ENCODE results near the gene PAH.
A peak's percentile ranks its signal among the peaks of the same experiment; 100 is the strongest.

The PAH gene

DNA sequence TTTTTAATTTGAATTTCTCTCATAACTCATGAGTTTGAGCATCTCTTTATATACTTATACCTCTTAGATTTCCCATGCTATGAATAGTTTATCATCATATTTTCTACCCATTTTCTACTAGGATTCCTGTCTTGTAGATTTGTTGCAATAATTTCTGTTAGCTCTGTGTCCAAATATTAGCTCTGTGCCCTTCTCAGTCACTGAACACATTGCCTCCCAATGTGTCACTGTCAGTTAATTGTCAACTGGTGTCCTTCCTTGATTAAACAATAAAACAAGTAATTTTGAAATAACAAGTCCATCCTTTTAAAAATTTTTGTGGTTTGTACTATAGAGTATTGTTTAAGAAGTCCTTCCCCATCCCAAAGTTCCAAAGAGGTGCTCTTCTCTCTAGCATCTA, 4.2 kb upstream of the PAH start:
- Histone ChIP-seq H3K36me3 (ENCODE audit: control insufficient read depth, insufficient read depth, low read length) (no peaks in the 10 kb centered on the region), H3K4me3 (ENCODE audit: low read depth, low read length) (no peak overlapping the region)

DNA sequence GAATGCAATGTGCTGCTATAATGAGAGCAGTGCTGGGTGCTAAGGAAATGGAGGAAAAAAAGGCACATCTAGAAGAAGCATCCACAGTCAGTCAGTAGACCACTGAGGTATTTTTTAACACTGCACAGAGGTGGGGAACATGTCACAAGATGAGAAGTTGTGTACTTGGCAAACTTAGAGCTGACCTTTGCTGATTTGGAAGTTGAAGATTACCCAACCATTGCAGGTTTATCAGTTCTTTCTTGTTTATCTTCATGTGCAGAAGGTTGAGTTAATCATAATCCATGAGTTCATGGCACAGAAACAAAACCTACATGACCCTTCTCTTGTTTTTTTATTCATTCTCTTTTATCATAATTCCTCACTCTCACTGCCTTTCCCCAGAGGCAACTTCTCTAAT, 3.2 kb upstream of the PAH start:
- no peak overlapping the region for H2AFZ ChIP-seq
- H3K4me2 ChIP-seq (ENCODE audit: low read length): no peak overlapping the region
- no peak overlapping the region for H3K9ac ChIP-seq
- H3K9me3 ChIP-seq (ENCODE audit: control insufficient read depth, low read length): no peaks in the 10 kb centered on the region
- no peak overlapping the region for H3K27ac ChIP-seq
- TF ChIP-seq, protein P1, sequence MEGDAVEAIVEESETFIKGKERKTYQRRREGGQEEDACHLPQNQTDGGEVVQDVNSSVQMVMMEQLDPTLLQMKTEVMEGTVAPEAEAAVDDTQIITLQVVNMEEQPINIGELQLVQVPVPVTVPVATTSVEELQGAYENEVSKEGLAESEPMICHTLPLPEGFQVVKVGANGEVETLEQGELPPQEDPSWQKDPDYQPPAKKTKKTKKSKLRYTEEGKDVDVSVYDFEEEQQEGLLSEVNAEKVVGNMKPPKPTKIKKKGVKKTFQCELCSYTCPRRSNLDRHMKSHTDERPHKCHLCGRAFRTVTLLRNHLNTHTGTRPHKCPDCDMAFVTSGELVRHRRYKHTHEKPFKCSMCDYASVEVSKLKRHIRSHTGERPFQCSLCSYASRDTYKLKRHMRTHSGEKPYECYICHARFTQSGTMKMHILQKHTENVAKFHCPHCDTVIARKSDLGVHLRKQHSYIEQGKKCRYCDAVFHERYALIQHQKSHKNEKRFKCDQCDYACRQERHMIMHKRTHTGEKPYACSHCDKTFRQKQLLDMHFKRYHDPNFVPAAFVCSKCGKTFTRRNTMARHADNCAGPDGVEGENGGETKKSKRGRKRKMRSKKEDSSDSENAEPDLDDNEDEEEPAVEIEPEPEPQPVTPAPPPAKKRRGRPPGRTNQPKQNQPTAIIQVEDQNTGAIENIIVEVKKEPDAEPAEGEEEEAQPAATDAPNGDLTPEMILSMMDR (IDR thresholded peaks at IDR 0.05): no peak
- H3K36me3 ChIP-seq (ENCODE audit: control insufficient read depth, insufficient read depth, low read length): no peaks in the 10 kb centered on the region
- no peaks in the 10 kb centered on the region for H3K27me3 ChIP-seq (ENCODE audit: control insufficient read depth, insufficient read depth, low read length)
- H3K79me2 ChIP-seq: no peaks in the 10 kb centered on the region
- no peaks in the 10 kb centered on the region for H3K4me1 ChIP-seq
- no peak overlapping the region for H3K4me3 ChIP-seq (ENCODE audit: low read depth, low read length)

More for the DNA sequence above, 4.2 kb upstream of the PAH start:
- Histone ChIP-seq H3K79me2 (no peaks in the 10 kb centered on the region), H3K9ac (no peak overlapping the region), H3K27ac (no peak overlapping the region), H2AFZ (no peak overlapping the region), H3K4me1 (no peaks in the 10 kb centered on the region), H3K4me2 (ENCODE audit: low read length) (no peak overlapping the region), H3K27me3 (ENCODE audit: control insufficient read depth, insufficient read depth, low read length) (no peaks in the 10 kb centered on the region), H3K9me3 (ENCODE audit: control insufficient read depth, low read length) (no peaks in the 10 kb centered on the region)
- TF ChIP-seq, protein P1 (IDR thresholded peaks at IDR 0.05): no peak

GRCh38 chr12:102918840-102919239, 1.8 kb upstream of the PAH start:
- no peak overlapping the region for H2AFZ ChIP-seq
- no peaks in the 10 kb centered on the region for H3K79me2 ChIP-seq
- TF ChIP-seq, protein P1 (IDR thresholded peaks at IDR 0.05): no peak
- H3K9me3 ChIP-seq (ENCODE audit: control insufficient read depth, low read length): no peaks in the 10 kb centered on the region
- no peak overlapping the region for H3K9ac ChIP-seq
- H3K4me2 ChIP-seq (ENCODE audit: low read length): no peak overlapping the region
- no peaks in the 10 kb centered on the region for H3K36me3 ChIP-seq (ENCODE audit: control insufficient read depth, insufficient read depth, low read length)
- H3K4me3 ChIP-seq (ENCODE audit: low read depth, low read length): no peak overlapping the region
- no peak overlapping the region for H3K27ac ChIP-seq
- no peaks in the 10 kb centered on the region for H3K4me1 ChIP-seq
- no peaks in the 10 kb centered on the region for H3K27me3 ChIP-seq (ENCODE audit: control insufficient read depth, insufficient read depth, low read length)

DNA sequence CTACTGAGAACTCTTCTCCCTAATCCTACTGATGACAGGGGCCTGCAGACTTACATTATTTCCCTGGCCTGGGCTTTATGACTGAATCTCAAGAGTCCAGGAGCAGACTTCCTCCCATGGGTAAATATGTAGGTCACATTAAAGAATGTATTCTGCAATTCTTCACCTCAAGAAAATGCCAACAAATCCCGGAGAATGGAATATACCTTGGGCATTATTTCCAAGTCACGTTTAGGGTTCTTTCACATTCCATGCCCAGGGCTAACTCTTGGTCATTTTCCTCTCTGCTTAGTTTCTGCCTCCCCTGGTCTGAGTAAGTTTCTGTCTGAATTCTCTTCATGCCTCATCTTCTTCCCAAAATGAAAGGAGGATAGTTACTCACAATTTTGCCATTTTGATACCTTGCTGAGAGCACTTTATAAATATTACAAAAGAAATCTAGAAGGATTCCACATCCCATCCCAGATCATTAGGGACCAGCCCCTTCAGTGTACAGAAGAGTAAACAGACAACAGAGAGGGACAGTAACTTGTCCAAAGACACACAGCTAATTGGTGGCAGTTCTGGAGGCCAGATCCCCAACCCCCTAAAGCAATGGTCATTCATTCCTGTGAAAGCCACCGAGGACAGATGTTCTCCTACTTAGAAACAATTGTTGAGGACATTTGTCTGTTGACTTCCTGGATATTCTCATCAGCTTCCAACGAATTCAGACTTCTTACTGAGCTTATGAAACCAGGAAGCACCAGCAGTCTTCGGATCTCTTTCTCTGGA, 605 bp downstream of the PAH start:
- no peaks in the 10 kb centered on the region for H3K9me3 ChIP-seq (ENCODE audit: control insufficient read depth, low read length)
- TF ChIP-seq, protein P1 (IDR thresholded peaks at IDR 0.05): no peak
- peak overlapping the region; percentile 79 for H2AFZ ChIP-seq
- H3K4me3 ChIP-seq (ENCODE audit: low read depth, low read length): no peak overlapping the region
- H3K9ac ChIP-seq: no peak overlapping the region
- H3K36me3 ChIP-seq (ENCODE audit: control insufficient read depth, insufficient read depth, low read length): no peaks in the 10 kb centered on the region
- H3K4me1 ChIP-seq: no peaks in the 10 kb centered on the region
- no peaks in the 10 kb centered on the region for H3K79me2 ChIP-seq
- peak overlapping the region; percentile 82 for H3K4me2 ChIP-seq (ENCODE audit: low read length)
- H3K27me3 ChIP-seq (ENCODE audit: control insufficient read depth, insufficient read depth, low read length): no peaks in the 10 kb centered on the region
- no peak overlapping the region for H3K27ac ChIP-seq

Data from parathyroid adenoma (tissue), 2 donors.